Measurements from ENCODE around the gene INS.

Gene INS

GRCh38 chr11:2121227-2122130, 39.5 kb downstream of the INS start:
- H3K9me3 Mint-ChIP-seq: no peaks in the 10 kb centered on the region
- no peaks in the 10 kb centered on the region for H3K36me3 Mint-ChIP-seq (ENCODE audit: low read depth)
- H3K27ac Mint-ChIP-seq: no peak overlapping the region
- H3K27me3 Mint-ChIP-seq: peaks cover 22% of the 10 kb centered on the region
- H3K4me1 Mint-ChIP-seq (ENCODE audit: low read depth): no peaks in the 10 kb centered on the region
- H3K4me3 Mint-ChIP-seq: no peak overlapping the region

GRCh38 chr11:2120359-2121100, 40.5 kb downstream of the INS start:
- H3K9me3 Mint-ChIP-seq: no peaks in the 10 kb centered on the region
- H3K27ac Mint-ChIP-seq: no peak overlapping the region
- no peaks in the 10 kb centered on the region for H3K36me3 Mint-ChIP-seq (ENCODE audit: low read depth)
- no peaks in the 10 kb centered on the region for H3K4me1 Mint-ChIP-seq (ENCODE audit: low read depth)
- H3K27me3 Mint-ChIP-seq: peaks cover 30% of the 10 kb centered on the region
- no peak overlapping the region for H3K4me3 Mint-ChIP-seq

- no peak overlapping the region for H3K4me3 Mint-ChIP-seq
- H3K9me3 Mint-ChIP-seq: no peaks in the 10 kb centered on the region
- H3K36me3 Mint-ChIP-seq (ENCODE audit: low read depth): no peaks in the 10 kb centered on the region
- no peaks in the 10 kb centered on the region for H3K4me1 Mint-ChIP-seq (ENCODE audit: low read depth)
- no peak overlapping the region for H3K27ac Mint-ChIP-seq
- peaks cover 30% of the 10 kb centered on the region for H3K27me3 Mint-ChIP-seq
Observed at GRCh38 chr11:2118677-2119076, 42.3 kb downstream of the INS start.

- Mint-ChIP-seq H3K36me3 (ENCODE audit: low read depth) (no peaks in the 10 kb centered on the region), H3K4me1 (ENCODE audit: low read depth) (no peaks in the 10 kb centered on the region), H3K27me3 (peaks cover 30% of the 10 kb centered on the region), H3K9me3 (no peaks in the 10 kb centered on the region), H3K27ac (no peak overlapping the region), H3K4me3 (no peak overlapping the region)
Observed at GRCh38 chr11:2116680-2117079, 44.3 kb downstream of the INS start.

- Mint-ChIP-seq H3K27me3 (peaks cover 27% of the 10 kb centered on the region), H3K9me3 (no peaks in the 10 kb centered on the region), H3K4me3 (no peak overlapping the region), H3K36me3 (ENCODE audit: low read depth) (no peaks in the 10 kb centered on the region), H3K4me1 (ENCODE audit: low read depth) (no peaks in the 10 kb centered on the region), H3K27ac (no peak overlapping the region)
Observed at GRCh38 chr11:2115308-2115707, 45.7 kb downstream of the INS start.

GRCh38 chr11:2114430-2115241, 46.4 kb downstream of the INS start:
- H3K27me3 Mint-ChIP-seq: peaks cover 26% of the 10 kb centered on the region
- no peaks in the 10 kb centered on the region for H3K9me3 Mint-ChIP-seq
- H3K27ac Mint-ChIP-seq: no peak overlapping the region
- H3K4me3 Mint-ChIP-seq: no peak overlapping the region
- no peaks in the 10 kb centered on the region for H3K4me1 Mint-ChIP-seq (ENCODE audit: low read depth)
- no peaks in the 10 kb centered on the region for H3K36me3 Mint-ChIP-seq (ENCODE audit: low read depth)

GRCh38 chr11:2113776-2114175, 47.2 kb downstream of the INS start:
- Mint-ChIP-seq H3K4me1 (ENCODE audit: low read depth) (no peaks in the 10 kb centered on the region), H3K9me3 (no peaks in the 10 kb centered on the region), H3K36me3 (ENCODE audit: low read depth) (no peaks in the 10 kb centered on the region), H3K27me3 (peaks cover 24% of the 10 kb centered on the region), H3K4me3 (no peak overlapping the region), H3K27ac (no peak overlapping the region)

GRCh38 chr11:2110521-2110920, 50.5 kb downstream of the INS start:
- H3K27ac Mint-ChIP-seq: no peak overlapping the region
- no peaks in the 10 kb centered on the region for H3K4me1 Mint-ChIP-seq (ENCODE audit: low read depth)
- no peaks in the 10 kb centered on the region for H3K9me3 Mint-ChIP-seq
- no peak overlapping the region for H3K4me3 Mint-ChIP-seq
- no peaks in the 10 kb centered on the region for H3K36me3 Mint-ChIP-seq (ENCODE audit: low read depth)
- H3K27me3 Mint-ChIP-seq: peaks cover 8% of the 10 kb centered on the region

Measured in stimulated activated naive CD8-positive, alpha-beta T cell treated with anti-CD3 and anti-CD28 coated beads, Interleukin-15, Interleukin-2, amounts not matched to agents 100 ng/mL and 50 ng/mL, for 24 hours (primary cell).